Measurements from ENCODE around the gene DNAJC7.
"Not testable (repeated sequence)": the region's sequence is repeated elsewhere in the genome, so short reads cannot be mapped to it uniquely, and the experiment has no call there.

Gene DNAJC7

GRCh38 chr17:42016411-42016831, 818 bp downstream of the DNAJC7 start:
- Histone ChIP-seq H3K79me2 (ENCODE audit: insufficient read depth, low read length) (peaks cover 81% of the 10 kb centered on the region), H3K4me3 (ENCODE audit: low read length, poor library complexity, severe bottlenecking) (peak overlapping the region; percentile 81)

GRCh38 chr17:42013740-42014139, 3.5 kb downstream of the DNAJC7 start:
- peak overlapping the region; percentile 17 for H3K4me3 ChIP-seq (ENCODE audit: low read length, poor library complexity, severe bottlenecking)
- H3K4me2 ChIP-seq (ENCODE audit: low read depth, low read length, poor library complexity, severe bottlenecking), result peak overlapping the region; percentile 87

More at GRCh38 chr17:42016411-42016831, 818 bp downstream of the DNAJC7 start:
- Histone ChIP-seq H3K9ac (ENCODE audit: low read depth, low read length, poor library complexity, severe bottlenecking) (peak overlapping the region; percentile 91), H4K20me1 (ENCODE audit: insufficient read depth, low read length, poor library complexity, severe bottlenecking) (peaks cover 28% of the 10 kb centered on the region), H3K4me1 (ENCODE audit: insufficient read depth, low read length, poor library complexity, severe bottlenecking) (peaks cover 55% of the 10 kb centered on the region), H3K27me3 (ENCODE audit: insufficient read depth, low read length, poor library complexity, severe bottlenecking) (no peaks in the 10 kb centered on the region), H3K36me3 (ENCODE audit: insufficient read depth, low read length) (no peaks in the 10 kb centered on the region), H3K4me2 (ENCODE audit: low read depth, low read length, poor library complexity, severe bottlenecking) (peak overlapping the region; percentile 87), H3K9me3 (ENCODE audit: insufficient read depth, low read depth, low read length) (no peaks in the 10 kb centered on the region), H2AFZ (ENCODE audit: low read length) (peak overlapping the region; percentile 91), H3K9me2 (replicated peaks; ENCODE audit: low read depth, low read length) (no peaks in the 10 kb centered on the region), H3F3A (ENCODE audit: low read depth) (no peaks in the 10 kb centered on the region)
- TF ChIP-seq EZH2phosphoT487 (IDR thresholded peaks at IDR 0.05; ENCODE audit: borderline replicate concordance), result no peak
- TF ChIP-seq, protein P1, sequence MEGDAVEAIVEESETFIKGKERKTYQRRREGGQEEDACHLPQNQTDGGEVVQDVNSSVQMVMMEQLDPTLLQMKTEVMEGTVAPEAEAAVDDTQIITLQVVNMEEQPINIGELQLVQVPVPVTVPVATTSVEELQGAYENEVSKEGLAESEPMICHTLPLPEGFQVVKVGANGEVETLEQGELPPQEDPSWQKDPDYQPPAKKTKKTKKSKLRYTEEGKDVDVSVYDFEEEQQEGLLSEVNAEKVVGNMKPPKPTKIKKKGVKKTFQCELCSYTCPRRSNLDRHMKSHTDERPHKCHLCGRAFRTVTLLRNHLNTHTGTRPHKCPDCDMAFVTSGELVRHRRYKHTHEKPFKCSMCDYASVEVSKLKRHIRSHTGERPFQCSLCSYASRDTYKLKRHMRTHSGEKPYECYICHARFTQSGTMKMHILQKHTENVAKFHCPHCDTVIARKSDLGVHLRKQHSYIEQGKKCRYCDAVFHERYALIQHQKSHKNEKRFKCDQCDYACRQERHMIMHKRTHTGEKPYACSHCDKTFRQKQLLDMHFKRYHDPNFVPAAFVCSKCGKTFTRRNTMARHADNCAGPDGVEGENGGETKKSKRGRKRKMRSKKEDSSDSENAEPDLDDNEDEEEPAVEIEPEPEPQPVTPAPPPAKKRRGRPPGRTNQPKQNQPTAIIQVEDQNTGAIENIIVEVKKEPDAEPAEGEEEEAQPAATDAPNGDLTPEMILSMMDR (conservative IDR thresholded peaks at IDR 0.05; ENCODE audit: low read length), result no peak

DNA sequence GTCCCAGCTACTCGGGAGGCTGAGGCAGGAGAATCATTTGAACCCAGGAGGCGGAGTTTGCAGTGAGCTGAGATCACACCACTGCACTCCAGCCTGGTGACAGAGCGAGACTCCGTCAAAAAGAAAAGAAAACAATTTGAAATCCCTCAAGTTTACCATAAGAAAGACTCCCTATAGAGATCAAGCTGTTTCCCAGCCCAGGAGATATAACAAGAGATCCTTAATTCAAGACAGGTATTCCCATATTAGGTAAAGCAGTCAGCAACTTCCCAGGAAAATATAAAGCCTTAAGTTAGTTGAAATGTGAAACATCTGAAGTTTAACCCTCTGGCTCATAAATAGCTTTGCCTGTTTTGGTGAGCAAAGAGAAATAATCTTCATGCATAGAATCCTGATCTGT, 4.9 kb downstream of the DNAJC7 start:
- H3K36me3 ChIP-seq (ENCODE audit: insufficient read depth, low read length); H3K9me2 ChIP-seq (replicated peaks; ENCODE audit: low read depth, low read length); H3K27me3 ChIP-seq (ENCODE audit: insufficient read depth, low read length, poor library complexity, severe bottlenecking); H3F3A ChIP-seq (ENCODE audit: low read depth); H3K9ac ChIP-seq (ENCODE audit: low read depth, low read length, poor library complexity, severe bottlenecking); H2AFZ ChIP-seq (ENCODE audit: low read length); H3K9me3 ChIP-seq (ENCODE audit: insufficient read depth, low read depth, low read length): not testable (repeated sequence)
- H3K79me2 ChIP-seq (ENCODE audit: insufficient read depth, low read length), result peaks cover 98% of the 10 kb centered on the region
- H4K20me1 ChIP-seq (ENCODE audit: insufficient read depth, low read length, poor library complexity, severe bottlenecking), result peaks cover 51% of the 10 kb centered on the region
- peak overlapping the region; percentile 87 for H3K4me2 ChIP-seq (ENCODE audit: low read depth, low read length, poor library complexity, severe bottlenecking)
- peak overlapping the region; percentile 17 for H3K4me3 ChIP-seq (ENCODE audit: low read length, poor library complexity, severe bottlenecking)
- peaks cover 37% of the 10 kb centered on the region for H3K4me1 ChIP-seq (ENCODE audit: insufficient read depth, low read length, poor library complexity, severe bottlenecking)

More at GRCh38 chr17:42013740-42014139, 3.5 kb downstream of the DNAJC7 start:
- not testable (repeated sequence) for H2AFZ ChIP-seq (ENCODE audit: low read length); H3F3A ChIP-seq (ENCODE audit: low read depth); H3K36me3 ChIP-seq (ENCODE audit: insufficient read depth, low read length); H3K27me3 ChIP-seq (ENCODE audit: insufficient read depth, low read length, poor library complexity, severe bottlenecking); H3K9me2 ChIP-seq (replicated peaks; ENCODE audit: low read depth, low read length); H3K9me3 ChIP-seq (ENCODE audit: insufficient read depth, low read depth, low read length)
- Histone ChIP-seq H3K79me2 (ENCODE audit: insufficient read depth, low read length) (peaks cover 93% of the 10 kb centered on the region), H4K20me1 (ENCODE audit: insufficient read depth, low read length, poor library complexity, severe bottlenecking) (peaks cover 48% of the 10 kb centered on the region), H3K4me1 (ENCODE audit: insufficient read depth, low read length, poor library complexity, severe bottlenecking) (peaks cover 45% of the 10 kb centered on the region), H3K9ac (ENCODE audit: low read depth, low read length, poor library complexity, severe bottlenecking) (peak overlapping the region; percentile 39)

GRCh38 chr17:42010898-42011516, 6.2 kb downstream of the DNAJC7 start:
- peak overlapping the region; percentile 26 for H3K9ac ChIP-seq (ENCODE audit: low read depth, low read length, poor library complexity, severe bottlenecking)
- no peaks in the 10 kb centered on the region for H3K9me3 ChIP-seq (ENCODE audit: insufficient read depth, low read depth, low read length)
- H3F3A ChIP-seq (ENCODE audit: low read depth), result no peaks in the 10 kb centered on the region
- TF ChIP-seq, protein P1 (conservative IDR thresholded peaks at IDR 0.05; ENCODE audit: low read length), result no peak
- no peak for TF ChIP-seq EZH2phosphoT487 (IDR thresholded peaks at IDR 0.05; ENCODE audit: borderline replicate concordance)
- no peak overlapping the region for H2AFZ ChIP-seq (ENCODE audit: low read length)
- peaks cover 99% of the 10 kb centered on the region for H3K79me2 ChIP-seq (ENCODE audit: insufficient read depth, low read length)
- no peaks in the 10 kb centered on the region for H3K36me3 ChIP-seq (ENCODE audit: insufficient read depth, low read length)
- peak overlapping the region; percentile 48 for H3K4me2 ChIP-seq (ENCODE audit: low read depth, low read length, poor library complexity, severe bottlenecking)
- peaks cover 49% of the 10 kb centered on the region for H4K20me1 ChIP-seq (ENCODE audit: insufficient read depth, low read length, poor library complexity, severe bottlenecking)
- H3K4me3 ChIP-seq (ENCODE audit: low read length, poor library complexity, severe bottlenecking), result no peak overlapping the region
- peaks cover 32% of the 10 kb centered on the region for H3K4me1 ChIP-seq (ENCODE audit: insufficient read depth, low read length, poor library complexity, severe bottlenecking)
- H3K9me2 ChIP-seq (replicated peaks; ENCODE audit: low read depth, low read length), result no peaks in the 10 kb centered on the region
- H3K27me3 ChIP-seq (ENCODE audit: insufficient read depth, low read length, poor library complexity, severe bottlenecking), result no peaks in the 10 kb centered on the region

GRCh38 chr17:42010266-42010680, 7.0 kb downstream of the DNAJC7 start:
- Histone ChIP-seq H4K20me1 (ENCODE audit: insufficient read depth, low read length, poor library complexity, severe bottlenecking) (peaks cover 47% of the 10 kb centered on the region), H3K4me2 (ENCODE audit: low read depth, low read length, poor library complexity, severe bottlenecking) (peak overlapping the region; percentile 48), H3K79me2 (ENCODE audit: insufficient read depth, low read length) (peaks cover 98% of the 10 kb centered on the region), H3K4me1 (ENCODE audit: insufficient read depth, low read length, poor library complexity, severe bottlenecking) (peaks cover 27% of the 10 kb centered on the region)
- not testable (repeated sequence) for H2AFZ ChIP-seq (ENCODE audit: low read length); H3K9me2 ChIP-seq (replicated peaks; ENCODE audit: low read depth, low read length); H3K9me3 ChIP-seq (ENCODE audit: insufficient read depth, low read depth, low read length); H3F3A ChIP-seq (ENCODE audit: low read depth); H3K36me3 ChIP-seq (ENCODE audit: insufficient read depth, low read length); H3K27me3 ChIP-seq (ENCODE audit: insufficient read depth, low read length, poor library complexity, severe bottlenecking); H3K9ac ChIP-seq (ENCODE audit: low read depth, low read length, poor library complexity, severe bottlenecking); H3K4me3 ChIP-seq (ENCODE audit: low read length, poor library complexity, severe bottlenecking)

Measured in Loucy (cell line).